Measurements from ENCODE around the gene HUS1.

DNA sequence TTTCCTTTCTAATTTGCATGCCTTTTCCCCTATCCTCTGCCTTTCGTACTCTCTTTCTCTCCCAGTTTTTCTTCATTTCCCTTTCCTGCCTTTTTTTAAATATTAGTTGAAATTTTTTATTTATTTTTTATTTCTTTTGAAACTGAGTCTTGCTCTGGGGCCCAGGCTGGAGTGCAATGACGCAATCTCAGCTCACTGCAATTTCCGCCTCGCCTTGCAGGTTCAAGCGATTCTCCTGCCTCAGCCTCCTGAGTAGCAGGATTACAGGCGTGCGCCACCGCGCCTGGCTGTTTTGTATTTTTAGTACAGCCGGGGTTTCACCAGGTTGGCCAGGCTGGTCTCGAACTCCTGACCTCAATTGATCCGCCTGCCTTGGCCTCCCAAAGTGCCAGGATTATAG lies 20.0 kb upstream of the HUS1 start:
- no peak for TF ChIP-seq POLR2A (IDR thresholded peaks at IDR 0.05)
- TF ChIP-seq, protein P1, sequence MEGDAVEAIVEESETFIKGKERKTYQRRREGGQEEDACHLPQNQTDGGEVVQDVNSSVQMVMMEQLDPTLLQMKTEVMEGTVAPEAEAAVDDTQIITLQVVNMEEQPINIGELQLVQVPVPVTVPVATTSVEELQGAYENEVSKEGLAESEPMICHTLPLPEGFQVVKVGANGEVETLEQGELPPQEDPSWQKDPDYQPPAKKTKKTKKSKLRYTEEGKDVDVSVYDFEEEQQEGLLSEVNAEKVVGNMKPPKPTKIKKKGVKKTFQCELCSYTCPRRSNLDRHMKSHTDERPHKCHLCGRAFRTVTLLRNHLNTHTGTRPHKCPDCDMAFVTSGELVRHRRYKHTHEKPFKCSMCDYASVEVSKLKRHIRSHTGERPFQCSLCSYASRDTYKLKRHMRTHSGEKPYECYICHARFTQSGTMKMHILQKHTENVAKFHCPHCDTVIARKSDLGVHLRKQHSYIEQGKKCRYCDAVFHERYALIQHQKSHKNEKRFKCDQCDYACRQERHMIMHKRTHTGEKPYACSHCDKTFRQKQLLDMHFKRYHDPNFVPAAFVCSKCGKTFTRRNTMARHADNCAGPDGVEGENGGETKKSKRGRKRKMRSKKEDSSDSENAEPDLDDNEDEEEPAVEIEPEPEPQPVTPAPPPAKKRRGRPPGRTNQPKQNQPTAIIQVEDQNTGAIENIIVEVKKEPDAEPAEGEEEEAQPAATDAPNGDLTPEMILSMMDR (IDR thresholded peaks at IDR 0.05) = no peak

Data from heart left ventricle (tissue), 13 donors.